ENCODE results near the gene VAV2.

Gene VAV2

DNA sequence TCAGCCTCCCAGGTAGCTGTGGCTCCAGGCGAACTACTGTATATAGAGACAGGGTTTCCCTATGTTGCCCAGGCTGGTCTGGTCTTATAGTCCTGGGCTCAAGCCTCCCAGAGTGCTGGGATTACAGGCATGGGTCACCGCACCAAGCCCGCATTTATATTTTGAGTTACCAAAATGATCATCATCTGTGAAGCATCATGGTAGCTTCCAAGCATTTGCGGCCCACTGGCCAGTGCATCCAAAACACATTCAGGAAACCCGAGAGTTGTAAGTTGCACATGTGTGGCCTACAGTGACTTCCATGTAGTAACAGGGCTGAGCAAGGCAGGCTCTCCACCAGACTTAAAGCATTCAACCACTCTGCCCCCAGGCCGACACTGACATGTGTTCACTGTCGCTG, 35.4 kb upstream of the VAV2 start:
- H3K9me3 ChIP-seq (ENCODE audit: severe bottlenecking) = no peaks in the 10 kb centered on the region
- H3K36me3 ChIP-seq (ENCODE audit: low read depth) = 0 out of 2 replicates have a peak, but pooled peaks cover 7% of the 10 kb centered on the region

DNA sequence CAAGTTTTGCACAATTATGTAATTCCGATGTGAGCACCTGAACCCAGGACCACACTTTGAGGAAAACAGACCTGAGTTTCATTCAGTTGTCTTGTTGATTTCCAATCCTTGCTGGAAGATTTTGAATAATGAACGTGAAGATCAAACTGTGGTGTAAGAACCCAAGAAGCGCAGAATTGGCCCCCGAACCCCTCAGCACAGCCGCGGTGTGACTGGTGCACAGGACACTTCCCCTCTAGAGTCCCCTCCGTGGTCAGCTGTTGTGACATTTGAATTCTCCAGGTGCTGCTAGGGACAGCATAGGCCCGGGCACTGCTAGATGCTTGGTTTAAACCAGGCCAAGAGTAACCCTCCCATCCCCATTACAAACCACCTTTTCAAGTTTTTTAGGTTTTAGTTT, 34.9 kb upstream of the VAV2 start:
- Histone ChIP-seq H3K36me3 (ENCODE audit: low read depth) (0 out of 2 replicates have a peak, but pooled peaks cover 6% of the 10 kb centered on the region), H3K9me3 (ENCODE audit: severe bottlenecking) (no peaks in the 10 kb centered on the region), H3K4me3 (ENCODE audit: severe bottlenecking) (no peak overlapping the region), H3K27me3 (ENCODE audit: insufficient read depth, poor library complexity, severe bottlenecking) (no peaks in the 10 kb centered on the region), H3K27ac (ENCODE audit: poor library complexity, severe bottlenecking) (no peak overlapping the region), H3K4me1 (ENCODE audit: insufficient read depth, poor library complexity, severe bottlenecking) (no peaks in the 10 kb centered on the region)
- no peak for ATAC-seq (ENCODE audit: low read depth)
- no peak for DNase-seq (ENCODE audit: low spot score)
- TF ChIP-seq, protein P1, sequence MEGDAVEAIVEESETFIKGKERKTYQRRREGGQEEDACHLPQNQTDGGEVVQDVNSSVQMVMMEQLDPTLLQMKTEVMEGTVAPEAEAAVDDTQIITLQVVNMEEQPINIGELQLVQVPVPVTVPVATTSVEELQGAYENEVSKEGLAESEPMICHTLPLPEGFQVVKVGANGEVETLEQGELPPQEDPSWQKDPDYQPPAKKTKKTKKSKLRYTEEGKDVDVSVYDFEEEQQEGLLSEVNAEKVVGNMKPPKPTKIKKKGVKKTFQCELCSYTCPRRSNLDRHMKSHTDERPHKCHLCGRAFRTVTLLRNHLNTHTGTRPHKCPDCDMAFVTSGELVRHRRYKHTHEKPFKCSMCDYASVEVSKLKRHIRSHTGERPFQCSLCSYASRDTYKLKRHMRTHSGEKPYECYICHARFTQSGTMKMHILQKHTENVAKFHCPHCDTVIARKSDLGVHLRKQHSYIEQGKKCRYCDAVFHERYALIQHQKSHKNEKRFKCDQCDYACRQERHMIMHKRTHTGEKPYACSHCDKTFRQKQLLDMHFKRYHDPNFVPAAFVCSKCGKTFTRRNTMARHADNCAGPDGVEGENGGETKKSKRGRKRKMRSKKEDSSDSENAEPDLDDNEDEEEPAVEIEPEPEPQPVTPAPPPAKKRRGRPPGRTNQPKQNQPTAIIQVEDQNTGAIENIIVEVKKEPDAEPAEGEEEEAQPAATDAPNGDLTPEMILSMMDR (IDR thresholded peaks at IDR 0.05; ENCODE audit: poor library complexity, severe bottlenecking) = no peak

More for the DNA sequence above, 35.4 kb upstream of the VAV2 start:
- TF ChIP-seq, protein P1 (IDR thresholded peaks at IDR 0.05; ENCODE audit: poor library complexity, severe bottlenecking) = no peak
- H3K4me1 ChIP-seq (ENCODE audit: insufficient read depth, poor library complexity, severe bottlenecking) = no peaks in the 10 kb centered on the region
- H3K4me3 ChIP-seq (ENCODE audit: severe bottlenecking) = no peak overlapping the region
- H3K27me3 ChIP-seq (ENCODE audit: insufficient read depth, poor library complexity, severe bottlenecking) = no peaks in the 10 kb centered on the region
- ATAC-seq (ENCODE audit: low read depth) (no peak), DNase-seq (ENCODE audit: low spot score) (no peak)
- H3K27ac ChIP-seq (ENCODE audit: poor library complexity, severe bottlenecking) = no peak overlapping the region

DNA sequence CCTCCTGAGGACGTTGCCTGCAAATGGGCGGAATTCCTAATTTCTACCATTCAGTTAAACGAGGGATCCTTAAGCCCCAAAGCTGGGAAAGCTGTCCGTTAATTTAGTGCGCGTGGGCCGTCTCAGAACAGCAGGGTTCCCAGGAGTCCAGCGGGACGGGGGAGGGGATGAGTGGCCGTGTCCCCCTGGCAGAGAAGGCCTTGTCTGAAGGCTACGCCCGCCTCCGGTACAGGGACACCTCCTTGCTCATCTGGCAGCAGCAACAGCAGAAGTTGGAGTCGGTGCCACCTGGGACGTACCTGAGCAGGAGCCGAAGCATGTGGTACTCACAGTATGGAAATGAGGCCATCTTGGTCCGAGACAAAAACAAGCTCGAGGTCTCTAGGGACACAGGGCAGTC, 34.5 kb upstream of the VAV2 start:
- Histone ChIP-seq H3K4me3 (ENCODE audit: severe bottlenecking) (no peak overlapping the region), H3K36me3 (ENCODE audit: low read depth) (0 out of 2 replicates have a peak, but pooled peaks cover 2% of the 10 kb centered on the region), H3K9me3 (ENCODE audit: severe bottlenecking) (no peaks in the 10 kb centered on the region), H3K27ac (ENCODE audit: poor library complexity, severe bottlenecking) (no peak overlapping the region), H3K4me1 (ENCODE audit: insufficient read depth, poor library complexity, severe bottlenecking) (no peaks in the 10 kb centered on the region), H3K27me3 (ENCODE audit: insufficient read depth, poor library complexity, severe bottlenecking) (no peaks in the 10 kb centered on the region)
- TF ChIP-seq, protein P1 (IDR thresholded peaks at IDR 0.05; ENCODE audit: poor library complexity, severe bottlenecking) = no peak
- ATAC-seq (ENCODE audit: low read depth) (no peak), DNase-seq (ENCODE audit: low spot score) (no peak)

- Histone ChIP-seq H3K36me3 (ENCODE audit: low read depth) (no peaks in the 10 kb centered on the region), H3K4me3 (ENCODE audit: severe bottlenecking) (peak overlapping the region; percentile 48), H3K9me3 (ENCODE audit: severe bottlenecking) (no peaks in the 10 kb centered on the region), H3K27me3 (ENCODE audit: insufficient read depth, poor library complexity, severe bottlenecking) (no peaks in the 10 kb centered on the region), H3K27ac (ENCODE audit: poor library complexity, severe bottlenecking) (peak overlapping the region; percentile 35), H3K4me1 (ENCODE audit: insufficient read depth, poor library complexity, severe bottlenecking) (no peaks in the 10 kb centered on the region)
- DNase-seq (ENCODE audit: low spot score) (peak; percentile 62), ATAC-seq (ENCODE audit: low read depth) (peak; percentile 15)
- TF ChIP-seq, protein P1 (IDR thresholded peaks at IDR 0.05; ENCODE audit: poor library complexity, severe bottlenecking) = peak; percentile 41
These were observed 33.8 kb upstream of the VAV2 start for GRCh38 chr9:134025606-134026541.
